GF-D8 (cell line): Measurements from ENCODE around the gene MARS1.
A peak's percentile ranks its signal among the peaks of the same experiment; 100 is the strongest.

Experiments
- DNase-seq: peaks from one replicate; lab custom pipeline; 2025; lab: John Stamatoyannopoulos, UW

MARS1 gene

GRCh38 chr12:57458665-57459054, 29.2 kb upstream of the MARS1 start:
- no peak for DNase-seq

- peak; percentile 86 for DNase-seq
Measured at GRCh38 chr12:57459055-57459749, 28.7 kb upstream of the MARS1 start.

GRCh38 chr12:57459750-57460467, 28.0 kb upstream of the MARS1 start, which contains the start of gene GLI1:
Gene GLI1, plus strand, starts transcription at chr12:57459785. Its CDS starts 3,907 bp downstream, at chr12:57463692.
- DNase-seq, result no peak

GRCh38 chr12:57460468-57460784, 27.4 kb upstream of the MARS1 start:
- DNase-seq, result no peak

- DNase-seq, result no peak
Measured at GRCh38 chr12:57460841-57461275, 27.0 kb upstream of the MARS1 start.

GRCh38 chr12:57461276-57461916, 26.5 kb upstream of the MARS1 start:
- no peak for DNase-seq

- DNase-seq, result no peak
Measured at GRCh38 chr12:57461917-57462250, 26.0 kb upstream of the MARS1 start.

- peak; percentile 68 for DNase-seq
Measured at GRCh38 chr12:57462251-57462911, 25.5 kb upstream of the MARS1 start.

- no peak for DNase-seq
Measured at GRCh38 chr12:57462912-57463253, 25.0 kb upstream of the MARS1 start.

- DNase-seq, result no peak
Measured at GRCh38 chr12:57464569-57464968, 23.3 kb upstream of the MARS1 start.

GRCh38 chr12:57465030-57465746, 22.7 kb upstream of the MARS1 start:
- DNase-seq, result no peak

GRCh38 chr12:57465747-57466505, 21.9 kb upstream of the MARS1 start:
- DNase-seq, result no peak

- DNase-seq, result no peak
Measured at GRCh38 chr12:57467212-57467874, 20.5 kb upstream of the MARS1 start.

- DNase-seq, result no peak
Measured at GRCh38 chr12:57467915-57468314, 20.0 kb upstream of the MARS1 start.

- DNase-seq, result no peak
Measured at GRCh38 chr12:57469296-57470164, 18.3 kb upstream of the MARS1 start.

GRCh38 chr12:57470286-57470969, 17.4 kb upstream of the MARS1 start:
- DNase-seq, result no peak

- no peak for DNase-seq
Measured at GRCh38 chr12:57470970-57471656, 16.8 kb upstream of the MARS1 start.

GRCh38 chr12:57471661-57472060, 16.2 kb upstream of the MARS1 start:
- no peak for DNase-seq

GRCh38 chr12:57472391-57472790, 15.5 kb upstream of the MARS1 start:
- DNase-seq, result no peak
